Natural killer cell (primary cell): ENCODE measurements around the gene WDR46. TPM values are rescaled to one million over a fixed set of nuclear protein-coding genes. Genes with fewer than 3 reads are reported as not detected.

Source experiments
- ATAC-seq, 3 donors: fragments of 150-1000 bp in 2 of 3; fragments of 200-7000 bp in 1 of 3; cut with Tn5 transposase; 1 replicate in 1 of 3; 2 replicates in 2 of 3; pipeline ENCODE4 v1.10.0; 2021; ENCODE audit warnings: mild to moderate bottlenecking in 2 of 3, moderate library complexity in 2 of 3
- DNase-seq, 2 donors: peaks; one replicate each; pipeline versions ENCODE4 v3.0.0 to v3.0.0-alpha.2; 2013 to 2021; ENCODE audit warnings: mixed read lengths in 1 of 2
- H3K27ac ChIP-seq: one replicate; pipeline ENCODE4 v1.5.1; 2013; ENCODE audit warnings: mild to moderate bottlenecking, low read length
- H3K27me3 ChIP-seq: one replicate; pipeline ENCODE4 v1.6.1; 2013; ENCODE audit warnings: low read length; ENCODE audit not compliant: control insufficient read depth, insufficient read depth
- H3K36me3 ChIP-seq: one replicate; pipeline ENCODE4 v1.6.1; 2013; ENCODE audit warnings: low read length; ENCODE audit not compliant: control insufficient read depth, insufficient read depth
- H3K4me1 ChIP-seq: one replicate; pipeline ENCODE4 v1.6.1; 2013; ENCODE audit warnings: low read length; ENCODE audit not compliant: control insufficient read depth, insufficient read depth
- H3K4me3 ChIP-seq: one replicate; pipeline ENCODE4 v1.5.1; 2013; ENCODE audit warnings: low read length
- H3K9me3 ChIP-seq: one replicate; pipeline ENCODE4 v1.6.1; 2013; ENCODE audit warnings: low read length; ENCODE audit not compliant: control insufficient read depth, insufficient read depth
- H3K27ac Mint-ChIP-seq, 2 donors: one replicate each; pipeline ENCODE4 v1.8.0; 2022; ENCODE audit warnings: mild to moderate bottlenecking in 2 of 2, mixed read lengths in 2 of 2, moderate library complexity in 1 of 2
- H3K27me3 Mint-ChIP-seq, 2 donors: one replicate each; pipeline ENCODE4 v1.8.0; 2022; ENCODE audit warnings: low read depth in 2 of 2, mixed read lengths in 2 of 2
- H3K36me3 Mint-ChIP-seq: one replicate; pipeline ENCODE4 v1.8.0; 2022; ENCODE audit warnings: mixed read lengths
- H3K4me1 Mint-ChIP-seq, 2 donors: one replicate each; pipeline ENCODE4 v1.8.0; 2022; ENCODE audit warnings: mixed read lengths in 2 of 2
- H3K4me3 Mint-ChIP-seq: one replicate; pipeline ENCODE4 v1.8.0; 2022; ENCODE audit warnings: mild to moderate bottlenecking, moderate library complexity, mixed read lengths
- H3K9me3 Mint-ChIP-seq, 2 donors: one replicate each; pipeline ENCODE4 v1.8.0; 2022; ENCODE audit warnings: mixed read lengths in 2 of 2
- WGBS: methylation state at CpG from one replicate; pipeline ENCODE4 v1.1.7; 2013; ENCODE audit warnings: missing lambda C conversion rate; ENCODE audit not compliant: insufficient coverage; 5-methylcytosine and 5-hydroxymethylcytosine counted together
- intact Hi-C: fragments of 100-400 bp; cut with micrococcal nuclease; formaldehyde crosslinking; loops from one replicate; pipeline ENCODE4 v1.14.2; 2022
- total RNA-seq, 4 donors: library from RNA; stranded (reverse); fragments of 120-200 nt in 1 of 4; gene quantifications; one replicate each; pipeline versions ENCODE4 v1.2.3 to v1.2.4, GENCODE V29; 2013 to 2022
- TF ChIP-seq, protein P1 (sequence below): fragments of 200-600 bp; IDR thresholded peaks from one replicate; pipeline ENCODE4 v1.8.0; 2022; ENCODE audit warnings: antibody characterized with exemption

WDR46 gene
- total RNA-seq, 3 donors from 2014 or later (not counting 1 experiment from before 2014, with no cell fraction given), result 33.6 to 56.3 (median 47.0) TPM

DNA sequence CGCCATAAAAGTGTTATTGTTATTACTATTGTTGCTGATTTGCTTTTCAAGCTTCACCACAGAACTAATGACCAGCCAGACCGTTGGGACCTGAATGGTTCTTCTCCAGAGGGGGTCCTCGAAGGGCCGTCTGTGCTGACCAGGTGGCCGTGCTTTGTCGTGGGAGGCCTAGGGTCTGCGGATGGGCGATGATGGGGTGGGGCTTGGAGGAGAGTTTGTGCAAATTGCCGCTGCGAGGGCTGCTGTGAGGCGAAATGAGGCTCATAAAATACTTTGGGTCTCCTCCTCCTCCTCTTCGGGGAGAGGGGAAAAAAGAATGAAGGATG is 34.5 kb upstream of the WDR46 start:
- Mint-ChIP-seq H3K36me3 (peaks cover 18% of the 10 kb centered on the region), H3K9me3 (no peaks in the 10 kb centered on the region), H3K4me1 (peaks cover 50 to 57% of the 10 kb centered on the region in 2 donors), H3K27ac (peak overlapping the region; percentile 98), H3K4me3 (peak overlapping the region; percentile 99), H3K27me3 (no peaks in the 10 kb centered on the region)
- intact Hi-C loops, result loop anchor here (1.0 kb wide), 4 partner anchors 22 to 87 kb away; partner anchors contain the start of genes KIFC1, PFDN6 and WDR46
- ATAC-seq (no peak), DNase-seq (no peak)
- Histone ChIP-seq H3K27me3 (no peaks in the 10 kb centered on the region), H3K27ac (peak overlapping the region; percentile 85), H3K9me3 (no peaks in the 10 kb centered on the region), H3K4me1 (peaks cover 46% of the 10 kb centered on the region), H3K36me3 (peaks cover 29% of the 10 kb centered on the region), H3K4me3 (peak overlapping the region; percentile 67)
- 1% methylated on average over 12 of the region's 12 CpGs for WGBS
- TF ChIP-seq, protein P1, sequence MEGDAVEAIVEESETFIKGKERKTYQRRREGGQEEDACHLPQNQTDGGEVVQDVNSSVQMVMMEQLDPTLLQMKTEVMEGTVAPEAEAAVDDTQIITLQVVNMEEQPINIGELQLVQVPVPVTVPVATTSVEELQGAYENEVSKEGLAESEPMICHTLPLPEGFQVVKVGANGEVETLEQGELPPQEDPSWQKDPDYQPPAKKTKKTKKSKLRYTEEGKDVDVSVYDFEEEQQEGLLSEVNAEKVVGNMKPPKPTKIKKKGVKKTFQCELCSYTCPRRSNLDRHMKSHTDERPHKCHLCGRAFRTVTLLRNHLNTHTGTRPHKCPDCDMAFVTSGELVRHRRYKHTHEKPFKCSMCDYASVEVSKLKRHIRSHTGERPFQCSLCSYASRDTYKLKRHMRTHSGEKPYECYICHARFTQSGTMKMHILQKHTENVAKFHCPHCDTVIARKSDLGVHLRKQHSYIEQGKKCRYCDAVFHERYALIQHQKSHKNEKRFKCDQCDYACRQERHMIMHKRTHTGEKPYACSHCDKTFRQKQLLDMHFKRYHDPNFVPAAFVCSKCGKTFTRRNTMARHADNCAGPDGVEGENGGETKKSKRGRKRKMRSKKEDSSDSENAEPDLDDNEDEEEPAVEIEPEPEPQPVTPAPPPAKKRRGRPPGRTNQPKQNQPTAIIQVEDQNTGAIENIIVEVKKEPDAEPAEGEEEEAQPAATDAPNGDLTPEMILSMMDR, result no peak

DNA sequence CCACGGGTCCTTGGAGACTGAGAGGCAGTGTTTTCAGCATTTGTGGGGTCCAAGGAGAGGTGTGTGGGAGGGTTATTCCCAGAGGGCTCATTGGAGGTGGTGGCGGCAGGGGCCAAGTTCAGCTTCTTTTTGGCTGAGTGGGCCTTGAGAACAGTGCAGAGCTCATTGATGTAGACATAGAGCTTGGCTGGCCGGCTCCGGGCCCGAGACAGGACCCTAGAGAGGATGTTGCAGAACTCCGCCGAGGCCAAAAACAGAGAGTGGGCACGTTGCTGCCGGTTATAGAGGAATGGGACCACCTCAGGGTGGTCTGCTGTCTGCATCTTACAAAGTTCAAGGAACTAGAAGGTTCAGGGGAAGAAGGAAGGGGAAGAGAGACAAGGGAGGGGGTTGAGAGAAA is 32.2 kb upstream of the WDR46 start:
- ATAC-seq, result no peak
- H3K36me3 Mint-ChIP-seq, result peaks cover 25% of the 10 kb centered on the region
- TF ChIP-seq, protein P1, result no peak
- intact Hi-C loops, result no loop called here
- H3K27me3 Mint-ChIP-seq, result no peaks in the 10 kb centered on the region
- WGBS, result 91% methylated on average over 9 of the region's 9 CpGs
- Histone ChIP-seq H3K27ac (peak overlapping the region; percentile 85), H3K27me3 (no peaks in the 10 kb centered on the region), H3K4me3 (no peak overlapping the region), H3K4me1 (peaks cover 64% of the 10 kb centered on the region), H3K9me3 (no peaks in the 10 kb centered on the region), H3K36me3 (peaks cover 33% of the 10 kb centered on the region)
- peak overlapping the region; percentile 98 for H3K27ac Mint-ChIP-seq
- DNase-seq, result no peak
- peaks cover 64 to 75% of the 10 kb centered on the region in 2 donors for H3K4me1 Mint-ChIP-seq
- no peaks in the 10 kb centered on the region for H3K9me3 Mint-ChIP-seq
- H3K4me3 Mint-ChIP-seq, result peak overlapping the region; percentile 86

DNA sequence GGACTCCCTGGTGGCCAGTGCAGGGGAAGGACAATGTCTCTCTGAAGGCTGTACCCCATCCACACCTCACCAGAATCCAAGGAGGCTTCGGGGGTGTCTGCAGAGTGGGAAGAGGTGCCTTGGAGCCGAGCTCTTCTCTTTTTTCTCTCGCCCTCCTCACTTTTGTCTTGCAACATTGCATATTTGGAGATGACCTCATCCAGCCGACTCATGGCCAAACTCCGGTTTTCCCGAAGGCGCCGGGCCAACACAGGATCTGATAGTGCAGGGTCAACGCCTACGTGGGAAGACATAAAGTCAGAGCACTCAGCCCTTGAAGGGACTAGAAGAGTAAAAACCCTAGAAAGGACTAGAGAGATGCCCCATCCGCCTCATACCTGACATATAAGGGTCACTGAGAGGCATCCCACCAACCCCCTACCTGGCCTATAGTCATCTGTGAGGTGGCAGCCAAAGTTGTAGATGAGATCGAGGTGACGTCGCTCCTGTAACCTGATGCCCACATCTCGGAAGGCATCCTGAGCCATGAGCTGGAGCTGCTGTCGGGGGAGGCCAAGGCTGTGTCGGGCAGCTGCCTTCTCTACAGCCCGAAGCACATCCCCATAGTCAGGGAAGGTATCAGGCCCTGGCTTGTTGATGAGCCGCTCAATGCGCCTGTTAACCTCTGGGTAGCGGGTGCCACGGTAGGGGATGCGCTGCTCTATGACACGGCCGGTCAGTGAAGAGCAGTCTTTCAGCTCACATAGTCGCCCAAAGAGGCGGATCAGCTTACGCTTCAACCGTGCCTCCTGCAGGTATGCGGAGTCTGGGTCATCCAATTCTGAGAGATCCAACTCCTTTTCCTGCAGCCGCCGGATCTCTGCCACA is 31.5 kb upstream of the WDR46 start:
- no peak overlapping the region for H3K4me3 ChIP-seq
- peaks cover 25% of the 10 kb centered on the region for H3K36me3 Mint-ChIP-seq
- DNase-seq, result no peak

More for the DNA sequence above, 31.5 kb upstream of the WDR46 start:
- Histone ChIP-seq H3K27ac (no peak overlapping the region), H3K9me3 (no peaks in the 10 kb centered on the region), H3K4me1 (peaks cover 71% of the 10 kb centered on the region), H3K27me3 (no peaks in the 10 kb centered on the region), H3K36me3 (peaks cover 38% of the 10 kb centered on the region)
- no peak for ATAC-seq
- Mint-ChIP-seq H3K4me1 (peaks cover 65 to 82% of the 10 kb centered on the region in 2 donors), H3K9me3 (no peaks in the 10 kb centered on the region), H3K4me3 (peak overlapping the region; percentile 86), H3K27ac (peak overlapping the region; percentile 98 to 99), H3K27me3 (no peaks in the 10 kb centered on the region)
- TF ChIP-seq, protein P1, result no peak
- intact Hi-C loops, result no loop called here
- WGBS, result 95% methylated on average over 32 of the region's 32 CpGs
